Endothelial cell of umbilical vein (primary cell): Measurements from ENCODE around the gene RAB10.

Experiments used
- CTCF ChIP-seq, 2 donors: IDR thresholded peaks; 1 replicate in 1 of 2; 2 replicates in 1 of 2; pipeline ENCODE4 v1.5.1; 2011; ENCODE audit warnings: low read length in 2 of 2, mild to moderate bottlenecking in 2 of 2, moderate library complexity in 2 of 2, control low read depth in 1 of 2, inconsistent platforms in 1 of 2, low read depth in 1 of 2; ENCODE audit not compliant: insufficient read depth in 1 of 2; ENCODE audit errors: extremely low read depth in 1 of 2
- EZH2 ChIP-seq: IDR thresholded peaks from 2 replicates; pipeline ENCODE4 v1.6.1; 2012; ENCODE audit warnings: borderline replicate concordance, low read depth, mild to moderate bottlenecking, moderate library complexity, low read length, inconsistent platforms; ENCODE audit not compliant: severe bottlenecking

GRCh38 chr2:26123426-26123825 lies 89.5 kb downstream of the RAB10 start:
- TF ChIP-seq EZH2 (no peak), CTCF (IDR thresholded peaks at IDR 0.05; ENCODE audit: extremely low read depth in 1 of 2, insufficient read depth in 1 of 2, low read depth in 1 of 2, low read length in 2 of 2) (no peak)
